Fibroblast of villous mesenchyme (primary cell): ENCODE data around the gene BLTP3A. TPM values are rescaled to one million over a fixed set of nuclear protein-coding genes. Genes with fewer than 3 reads are reported as not detected.
A peak's percentile ranks its signal among the peaks of the same experiment; 100 is the strongest.
"Not testable (repeated sequence)": the region's sequence is repeated elsewhere in the genome, so short reads cannot be mapped to it uniquely, and the experiment has no call there.

Experiments used
- DNase-seq: peaks from one replicate; pipeline ENCODE4 v3.0.0-alpha.2; 2010; ENCODE audit warnings: low read depth
- H3K4me3 ChIP-seq: 2 replicates; pipeline ENCODE4 v1.5.1; 2011; ENCODE audit warnings: low read depth, mild to moderate bottlenecking, low read length
- CTCF ChIP-seq: IDR thresholded peaks from 2 replicates; pipeline ENCODE4 v1.5.1; 2012; ENCODE audit warnings: low read depth, mild to moderate bottlenecking, low read length; ENCODE audit not compliant: insufficient read depth
- total RNA-seq: library from RNA; depleted of rRNA; stranded (reverse); fragments of >200 nt; gene quantifications from 2 replicates; pipeline ENCODE4 v1.2.3, GENCODE V29; 2012

BLTP3A gene
- total RNA-seq, 1 donor: 12.5 TPM

DNA sequence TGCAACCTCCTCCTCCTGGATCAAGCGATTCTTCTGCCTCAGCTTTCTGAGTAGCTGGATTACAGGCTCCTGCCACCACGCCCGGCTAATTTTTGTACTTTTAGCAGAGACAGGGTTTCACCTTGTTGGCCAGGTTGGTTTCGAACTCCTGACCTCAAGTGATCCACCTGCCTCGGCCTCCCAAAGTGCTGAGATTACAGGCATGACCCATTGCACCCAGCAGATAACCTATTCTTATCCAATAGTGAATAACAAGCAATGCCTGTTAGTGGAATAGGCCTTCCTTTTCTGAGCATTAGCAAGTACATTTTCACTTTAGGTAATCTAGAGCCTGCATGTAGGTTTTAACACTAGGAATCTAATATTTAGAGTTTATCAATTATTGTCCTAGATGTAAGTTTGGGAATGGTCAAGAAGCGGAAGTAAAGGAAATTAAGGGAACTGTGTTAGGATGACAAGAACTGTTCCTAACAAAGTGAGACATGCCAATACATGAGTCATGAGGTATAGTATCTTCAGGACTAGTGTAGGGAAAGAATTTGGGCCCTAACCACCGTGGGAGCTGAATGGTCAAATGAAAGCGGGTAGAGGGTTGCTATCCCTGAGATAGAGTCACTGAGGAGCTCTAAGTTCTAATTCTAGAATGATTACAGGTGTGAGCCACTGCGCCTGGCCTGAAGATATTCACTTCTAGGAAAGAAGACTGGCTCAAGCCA lies 15.0 kb downstream of the BLTP3A start:
- no peak overlapping the region for H3K4me3 ChIP-seq
- DNase-seq: peak; percentile 7
- no peak for TF ChIP-seq CTCF

GRCh38 chr6:34808473-34808872 lies 16.6 kb downstream of the BLTP3A start:
- DNase-seq, H3K4me3 ChIP-seq: not testable (repeated sequence)

DNA sequence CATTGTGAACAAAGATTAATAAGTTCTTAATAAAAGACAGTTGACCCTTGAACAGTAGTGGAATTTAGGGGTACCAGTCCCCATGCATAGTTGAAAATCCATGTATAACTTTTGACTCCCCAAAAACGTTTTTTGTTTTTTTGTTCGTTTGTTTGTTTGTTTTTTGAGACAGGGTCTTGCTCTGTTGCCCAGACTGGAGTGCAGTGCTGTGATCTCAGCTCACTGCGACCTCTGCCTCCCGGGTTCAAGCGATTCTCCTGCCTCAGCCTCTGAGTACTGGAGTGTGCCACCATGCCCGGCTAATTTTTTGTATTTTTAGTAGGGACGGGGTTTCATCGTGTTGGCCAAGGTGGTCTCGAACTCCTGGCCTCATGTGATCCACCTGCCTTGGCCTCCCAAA lies 17.5 kb downstream of the BLTP3A start:
- H3K4me3 ChIP-seq, DNase-seq: not testable (repeated sequence)

- H3K4me3 ChIP-seq: no peak overlapping the region
- no peak for DNase-seq
- TF ChIP-seq CTCF: no peak
These were observed 18.4 kb downstream of the BLTP3A start for GRCh38 chr6:34810017-34810882.

DNA sequence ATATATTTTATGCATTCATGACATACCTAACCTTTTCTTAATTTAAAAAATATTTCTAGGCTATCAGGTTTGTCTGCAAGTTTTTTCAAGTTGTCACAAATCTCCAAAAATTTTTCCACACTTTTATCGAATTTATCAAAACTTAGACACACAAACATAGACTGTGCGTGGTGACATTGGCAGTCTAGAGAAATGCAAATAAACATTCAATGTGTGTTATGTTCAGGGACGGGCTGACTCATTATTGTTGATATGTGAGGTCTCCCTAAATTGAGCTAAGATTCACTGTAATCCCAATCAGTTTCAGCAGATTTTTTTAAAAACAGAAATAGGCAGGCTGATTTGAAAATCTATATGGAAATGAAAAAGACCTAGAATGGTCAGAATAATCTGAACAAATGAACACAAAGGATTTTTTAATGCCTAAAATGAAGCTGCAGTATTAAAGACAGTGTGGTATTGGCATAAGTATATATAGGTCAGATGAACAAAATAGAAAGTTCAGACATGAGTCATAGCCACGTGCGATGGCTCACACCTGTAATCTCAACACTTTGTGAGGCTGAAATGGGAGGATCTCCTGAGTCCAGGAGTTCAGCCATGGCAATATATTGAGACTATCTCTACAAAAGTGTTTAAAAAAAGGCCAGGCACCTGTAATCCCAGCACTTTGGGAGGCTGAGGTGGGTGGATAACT lies 19.2 kb downstream of the BLTP3A start:
- TF ChIP-seq CTCF: no peak
- no peak overlapping the region for H3K4me3 ChIP-seq
- no peak for DNase-seq

GRCh38 chr6:34813028-34813713 lies 21.3 kb downstream of the BLTP3A start:
- DNase-seq: no peak
- no peak for TF ChIP-seq CTCF
- no peak overlapping the region for H3K4me3 ChIP-seq

- H3K4me3 ChIP-seq: no peak overlapping the region
- no peak for TF ChIP-seq CTCF
- DNase-seq: no peak
These were observed 24.9 kb downstream of the BLTP3A start for GRCh38 chr6:34816635-34817301.
